M059J (cell line): Measurements from ENCODE around the gene PRKAR1B. TPM values are rescaled to one million over a fixed set of nuclear protein-coding genes. Genes with fewer than 3 reads are reported as not detected.

Experiments
- DNase-seq: peaks from one replicate; pipeline ENCODE4 v3.0.0-alpha.2; 2012; ENCODE audit warnings: low read depth
- total RNA-seq: library from RNA; depleted of rRNA; stranded (reverse); fragments of >200 nt; shearing (Covaris generic); gene quantifications from 2 replicates; pipeline ENCODE4 v1.2.3, GENCODE V29; 2014

The PRKAR1B gene
- total RNA-seq, 1 experiment from 2014 or later: 30.3 TPM

- DNase-seq: no peak
Observed at GRCh38 chr7:589781-590575, 137.1 kb downstream of the PRKAR1B start.

- no peak for DNase-seq
Observed at GRCh38 chr7:587767-588166, 139.3 kb downstream of the PRKAR1B start.

- no peak for DNase-seq
Observed at GRCh38 chr7:586494-586893, 140.6 kb downstream of the PRKAR1B start.

- no peak for DNase-seq
Observed at GRCh38 chr7:585873-586272, 141.2 kb downstream of the PRKAR1B start.

DNA sequence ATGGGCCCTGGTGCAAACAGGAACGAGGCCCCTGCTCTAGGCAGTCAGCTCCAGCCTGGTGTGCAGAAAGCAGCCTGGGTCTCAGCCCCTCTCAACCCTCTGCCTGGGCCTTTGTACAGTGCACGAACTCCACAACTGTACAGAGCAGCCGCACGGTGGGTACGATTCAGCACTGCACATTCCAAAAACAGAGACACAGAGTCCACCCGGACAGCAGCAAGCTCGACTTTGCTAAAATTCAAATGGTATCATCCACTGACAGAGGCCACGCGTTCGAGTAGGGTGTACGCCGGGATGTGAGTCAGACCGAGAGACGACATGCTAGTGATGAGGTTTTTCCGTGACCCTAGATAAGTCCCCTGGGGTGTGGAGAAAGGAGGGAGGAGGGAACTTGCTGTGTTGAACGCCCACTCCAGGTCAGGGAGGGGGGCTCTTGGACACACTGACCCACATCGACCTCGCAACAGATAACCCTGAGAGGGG, 141.8 kb downstream of the PRKAR1B start:
- DNase-seq: no peak

DNA sequence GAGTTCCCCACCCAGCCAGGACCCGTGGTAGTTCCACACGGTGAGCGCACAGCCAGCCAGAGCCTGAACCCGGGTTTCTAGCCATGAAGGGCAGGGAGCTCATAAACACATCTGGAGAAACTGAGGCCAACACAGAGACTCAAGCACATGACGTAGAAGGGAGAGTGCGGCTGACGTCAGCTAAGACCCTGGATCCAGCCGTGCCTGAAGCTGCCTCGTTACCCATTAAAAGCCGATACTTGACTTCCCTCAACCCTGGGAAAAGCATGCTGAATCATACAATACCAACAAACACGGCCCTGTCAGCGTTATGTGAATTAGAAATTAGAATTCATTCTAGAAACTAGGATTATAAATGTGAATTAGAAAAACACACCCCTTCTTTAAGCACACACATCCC, 142.3 kb downstream of the PRKAR1B start:
- DNase-seq: no peak

DNA sequence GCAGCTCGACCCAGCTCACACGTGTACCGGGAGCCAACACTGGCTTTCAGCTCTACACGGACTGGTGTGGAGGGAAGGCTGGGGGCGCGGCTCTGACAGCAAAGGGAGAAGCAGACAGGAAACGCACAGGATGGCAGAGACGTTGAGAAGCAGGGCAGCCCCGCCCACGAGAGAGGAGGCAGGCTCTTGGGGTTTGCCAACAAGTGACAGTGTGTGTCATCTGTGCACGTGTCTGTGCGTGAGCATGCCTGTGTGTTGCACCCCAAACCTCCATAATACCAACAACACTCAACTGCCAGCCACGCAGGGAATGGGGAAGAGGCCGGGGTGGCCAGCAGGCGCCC, 143.0 kb downstream of the PRKAR1B start:
- no peak for DNase-seq

- DNase-seq: no peak
Observed at GRCh38 chr7:583410-584121, 143.5 kb downstream of the PRKAR1B start.

- no peak for DNase-seq
Observed at GRCh38 chr7:582931-583330, 144.2 kb downstream of the PRKAR1B start.

DNA sequence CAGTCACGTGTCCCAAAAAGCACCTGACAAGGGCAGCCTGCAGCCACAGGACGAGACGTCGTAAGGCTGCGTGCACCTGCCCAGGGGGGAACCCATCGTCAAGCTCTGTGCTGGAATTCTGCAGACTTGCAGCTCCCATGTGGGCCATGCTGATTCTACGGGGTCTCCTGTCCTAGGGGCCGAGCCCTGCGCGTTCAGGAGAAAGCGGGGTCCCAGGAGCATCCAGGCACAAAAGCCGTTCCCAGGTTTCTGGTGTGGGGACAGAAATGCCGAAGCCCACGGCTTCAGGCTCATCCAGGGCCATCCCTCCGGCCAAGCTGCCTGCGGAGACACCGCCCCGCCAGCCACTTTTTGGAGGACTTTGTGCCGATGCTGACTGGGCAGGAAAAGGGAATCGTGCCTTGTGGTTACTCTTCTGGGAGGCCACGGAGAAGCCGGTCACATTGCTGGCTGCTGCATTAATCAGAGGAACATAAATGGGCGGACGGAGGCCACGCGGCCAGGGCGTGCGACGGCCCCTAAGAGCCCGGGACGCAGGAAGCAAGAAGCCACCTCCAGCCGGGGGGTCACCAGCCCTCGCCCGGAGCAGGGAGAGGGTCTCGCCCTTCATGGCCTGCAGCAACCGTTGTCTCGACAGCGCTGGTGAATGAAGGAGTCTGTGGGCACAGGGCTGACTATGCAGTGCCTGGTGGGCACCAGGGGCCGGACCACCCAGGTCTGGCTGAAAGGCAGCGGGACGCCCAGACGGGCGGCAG, 144.8 kb downstream of the PRKAR1B start:
- DNase-seq: no peak

DNA sequence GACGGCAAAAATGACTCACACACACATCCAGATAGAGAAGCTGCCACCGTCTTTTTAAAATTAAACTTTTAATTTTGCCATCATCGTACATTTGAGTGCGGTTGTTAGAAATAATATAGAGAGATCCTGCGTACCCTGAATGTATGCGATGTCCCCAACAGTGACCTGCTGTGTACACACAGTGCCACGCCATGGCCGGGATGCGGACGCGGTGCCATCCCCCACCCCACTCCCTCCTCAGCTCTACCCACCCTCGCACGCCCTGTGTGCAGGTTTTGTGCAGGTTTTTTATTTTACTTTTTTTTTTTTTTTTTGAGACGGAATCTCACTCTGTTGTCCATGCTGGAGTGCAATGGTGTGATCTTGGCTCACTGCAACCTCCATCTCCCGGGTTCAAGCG, 148.7 kb downstream of the PRKAR1B start:
- no peak for DNase-seq

GRCh38 chr7:577741-578370, 149.2 kb downstream of the PRKAR1B start:
- no peak for DNase-seq

DNA sequence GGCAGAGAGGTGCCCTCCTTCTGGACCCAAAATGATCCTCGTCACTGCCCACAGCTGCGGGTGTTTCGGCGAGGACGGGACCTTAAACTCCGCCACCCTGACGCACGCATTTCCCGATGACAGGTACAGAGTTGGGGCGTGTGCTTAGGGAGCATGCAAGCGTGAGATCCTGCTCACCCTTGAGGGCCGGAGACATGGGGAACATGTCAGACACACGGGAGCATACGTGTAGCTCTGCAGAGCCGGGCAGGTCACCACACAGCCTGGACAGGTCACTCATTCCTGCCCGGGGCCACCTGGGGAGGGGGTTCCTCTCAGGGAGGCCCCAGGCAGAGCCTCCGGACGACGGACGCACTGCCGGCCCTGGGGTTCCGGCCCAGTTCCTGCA, 149.8 kb downstream of the PRKAR1B start:
- no peak for DNase-seq

GRCh38 chr7:576524-577277, 150.4 kb downstream of the PRKAR1B start:
- DNase-seq: no peak

GRCh38 chr7:575425-576366, 151.4 kb downstream of the PRKAR1B start:
- no peak for DNase-seq

DNA sequence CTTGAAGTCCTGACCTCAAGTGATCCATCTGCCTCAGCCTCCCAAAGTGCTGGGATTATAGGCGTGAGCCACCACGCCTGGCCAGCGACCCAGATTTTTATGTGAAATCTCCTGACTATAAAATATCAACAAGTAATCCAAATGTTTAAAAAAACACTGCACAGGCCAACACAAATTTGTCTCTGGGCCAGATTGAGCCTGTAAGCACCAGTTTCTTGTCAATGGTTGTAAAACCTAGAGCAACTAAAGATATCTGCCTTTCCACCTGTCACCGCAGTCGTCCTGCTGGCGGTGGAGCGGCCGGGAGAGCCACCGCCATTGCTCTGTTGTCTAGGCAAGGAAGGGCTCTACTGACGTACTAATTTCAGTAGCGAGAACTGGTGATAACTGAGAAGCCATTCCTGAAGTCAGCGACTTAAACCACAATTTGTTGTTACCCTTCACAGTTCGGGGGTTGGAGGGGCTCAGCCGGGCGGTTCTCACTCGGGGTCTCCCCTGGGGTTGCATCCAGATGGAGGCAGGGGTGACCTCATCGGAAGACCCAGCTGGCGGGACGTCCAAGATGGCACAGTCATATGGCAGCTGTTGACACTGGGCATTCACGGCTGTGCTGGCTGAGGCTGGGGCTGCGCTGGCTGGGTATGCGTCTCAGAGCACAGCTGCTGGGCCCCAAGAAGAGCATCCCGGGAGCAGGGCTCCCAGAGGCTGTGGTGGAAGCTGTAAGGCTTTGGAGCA, 152.3 kb downstream of the PRKAR1B start:
- DNase-seq: no peak

DNA sequence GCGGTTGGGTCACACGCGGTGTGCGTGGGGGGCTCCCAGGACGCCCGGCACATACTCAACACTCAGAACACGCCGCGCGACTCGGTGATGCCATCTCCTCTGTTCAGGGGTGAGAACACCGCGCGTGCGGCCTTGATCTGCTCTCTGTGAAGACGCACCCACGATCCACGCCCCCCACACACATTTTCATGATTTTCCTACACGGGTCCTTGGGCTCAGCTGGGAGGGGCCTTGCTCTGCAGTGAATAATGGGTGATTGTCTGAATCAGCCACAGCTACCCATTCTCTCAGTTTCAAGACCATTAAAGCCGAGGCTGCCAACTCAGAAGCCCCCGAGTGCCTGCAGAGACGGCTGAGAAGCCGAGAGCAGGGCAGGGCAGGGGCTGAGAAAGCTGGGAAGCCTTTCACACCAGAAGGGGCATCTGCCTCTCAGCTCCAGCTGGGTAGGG, 153.1 kb downstream of the PRKAR1B start:
- no peak for DNase-seq

- DNase-seq: no peak
Observed at GRCh38 chr7:573269-573932, 153.7 kb downstream of the PRKAR1B start.
